HepG2 (cell line): ENCODE data around the gene TSSK6. TPM values are rescaled to one million over a fixed set of nuclear protein-coding genes. Genes with fewer than 3 reads are reported as not detected.
A peak's percentile ranks its signal among the peaks of the same experiment; 100 is the strongest.

ENCODE experiments used
- AHR ChIP-seq: IDR thresholded peaks from 2 replicates; pipeline ENCODE4 v1.6.1; 2018; ENCODE audit warnings: missing genetic modification reagents, missing compliant biosample characterization
- ARID3A ChIP-seq: IDR thresholded peaks from 2 replicates; pipeline ENCODE4 v1.6.1; 2012; ENCODE audit warnings: low read depth, low read length, improper control_type of control experiment
- ATF3 ChIP-seq: sonication (generic); formaldehyde crosslinking; IDR thresholded peaks from 2 replicates; pipeline ENCODE4 v1.4.0; 2020; ENCODE audit warnings: missing genetic modification reagents
- CEBPZ ChIP-seq: IDR thresholded peaks from 2 replicates; pipeline ENCODE4 v1.6.1; 2012; ENCODE audit warnings: low read length, improper control_type of control experiment
- DRAP1 ChIP-seq: IDR thresholded peaks from 2 replicates; pipeline ENCODE4 v1.6.1; 2016; ENCODE audit warnings: missing genetic modification reagents, missing compliant biosample characterization
- FOXC1 ChIP-seq: sonication (generic); formaldehyde crosslinking; IDR thresholded peaks from 2 replicates; pipeline ENCODE4 v1.8.0; 2022; ENCODE audit warnings: mild to moderate bottlenecking, missing genetic modification reagents, borderline replicate concordance
- MXI1 ChIP-seq: IDR thresholded peaks from 3 replicates; pipeline ENCODE4 v1.6.1; 2012; ENCODE audit warnings: low read depth, low read length, inconsistent platforms, borderline replicate concordance
- PITX1 ChIP-seq: sonication (generic); formaldehyde crosslinking; IDR thresholded peaks from 2 replicates; pipeline ENCODE4 v1.5.1; 2020; ENCODE audit warnings: mild to moderate bottlenecking, missing genetic modification reagents
- RXRA ChIP-seq: sonication (generic); formaldehyde crosslinking; IDR thresholded peaks from 2 replicates; pipeline ENCODE4 v1.5.1; 2020; ENCODE audit warnings: missing genetic modification reagents
- THAP7 ChIP-seq: sonication (generic); formaldehyde crosslinking; IDR thresholded peaks from 2 replicates; pipeline ENCODE4 v1.8.1; 2023; ENCODE audit warnings: mild to moderate bottlenecking, missing genetic modification reagents
- TRIM24 ChIP-seq: sonication (generic); formaldehyde crosslinking; IDR thresholded peaks from 2 replicates; pipeline ENCODE4 v1.8.0; 2022; ENCODE audit warnings: mild to moderate bottlenecking, missing genetic modification reagents
- U2AF1 ChIP-seq: fragments of 200-400 bp; formaldehyde crosslinking; optimal IDR thresholded peaks from 2 replicates; pipeline ENCODE3; 2017; ENCODE audit warnings: mild to moderate bottlenecking, low read depth, low read length
- ZFP1 ChIP-seq: IDR thresholded peaks from 2 replicates; pipeline ENCODE4 v1.6.1; 2016
- ZNF24 ChIP-seq: fragments of 450-650 bp; IDR thresholded peaks from 2 replicates; pipeline ENCODE4 v1.6.1; 2017; ENCODE audit warnings: antibody characterized with exemption, mild to moderate bottlenecking
- ZNF431 ChIP-seq: sonication (generic); formaldehyde crosslinking; IDR thresholded peaks from 2 replicates; pipeline ENCODE4 v1.9.0; 2022; ENCODE audit warnings: missing genetic modification reagents, low read depth, mild to moderate bottlenecking, borderline replicate concordance
- ZNF496 ChIP-seq: sonication (generic); formaldehyde crosslinking; IDR thresholded peaks from 2 replicates; pipeline ENCODE4 v1.8.1; 2023; ENCODE audit warnings: mild to moderate bottlenecking, moderate library complexity, missing genetic modification reagents; ENCODE audit not compliant: insufficient replicate concordance
- ZNF501 ChIP-seq: sonication (generic); formaldehyde crosslinking; IDR thresholded peaks from 2 replicates; pipeline ENCODE4 v1.5.1; 2020; ENCODE audit warnings: mild to moderate bottlenecking, moderate library complexity, missing genetic modification reagents
- ZNF703 ChIP-seq: sonication (generic); formaldehyde crosslinking; IDR thresholded peaks from 2 replicates; pipeline ENCODE4 v1.5.1; 2020; ENCODE audit warnings: missing genetic modification reagents, mild to moderate bottlenecking, moderate library complexity, borderline replicate concordance
- polyA plus RNA-seq, 8 experiments: library from polyadenylated mRNA; depleted of rRNA in 3 of 8; stranded (reverse) in 7 of 8; unstranded in 1 of 8; fragments of >200 nt; fragmentation: Illumina TruSeq in 4 of 8; extraction: Trizol in 4 of 8; gene quantifications; 2 replicates each; pipeline versions ENCODE4 v1.2.1 to v1.2.3, GENCODE V29; 2011 to 2016; ENCODE audit warnings: low read depth in 4 of 8, missing spikeins in 1 of 8, mixed read lengths in 1 of 8; ENCODE audit not compliant: insufficient read depth in 1 of 8
- total RNA-seq, 5 experiments: library from RNA; depleted of rRNA; stranded (reverse); fragments of >200 nt; fragmentation: Illumina TruSeq; extraction: Trizol; gene quantifications; 2 replicates each; pipeline ENCODE4 v1.2.3, GENCODE V29; 2016; ENCODE audit warnings: low read depth in 1 of 5

Gene TSSK6
- total and polyA plus RNA-seq, 2 of the 13 experiments (the other 11 are each of a cell fraction or from before 2014, with no cell fraction given): 0.71 to 1.2 TPM

- TF ChIP-seq THAP7 (CRISPR knock-in tag): no peak
- TF ChIP-seq U2AF1: no peak
- TF ChIP-seq MXI1: no peak
- TF ChIP-seq ZFP1 (CRISPR knock-in tag): no peak
- TF ChIP-seq ZNF501 (CRISPR knock-in tag): peak; percentile 62; the same call in 1 of the 2 replicates
- TF ChIP-seq FOXC1 (CRISPR knock-in tag): no peak
- TF ChIP-seq AHR (CRISPR knock-in tag): no peak
- no peak for TF ChIP-seq PITX1 (CRISPR knock-in tag)
- no peak for TF ChIP-seq ARID3A
- TF ChIP-seq ZNF703: no peak
- no peak for TF ChIP-seq CEBPZ
- TF ChIP-seq ATF3 (CRISPR knock-in tag): no peak
- TF ChIP-seq TRIM24 (CRISPR knock-in tag): no peak
- no peak for TF ChIP-seq DRAP1 (CRISPR knock-in tag)
- TF ChIP-seq ZNF496 (CRISPR knock-in tag): no peak
- TF ChIP-seq ZNF24: no peak
- TF ChIP-seq RXRA (CRISPR knock-in tag): no peak
- no peak for TF ChIP-seq ZNF431 (CRISPR knock-in tag)
- TF ChIP-seq, all 625 proteins: peak for 57
Measured at GRCh38 chr19:19531951-19532805, 16.8 kb upstream of the TSSK6 start (continued).
